D341Med (cell line): ENCODE data around the gene PXDN.

Experiments used
- DNase-seq: peaks from one replicate; pipeline ENCODE4 v3.0.0; 2012; ENCODE audit warnings: low spot score

PXDN gene

DNA sequence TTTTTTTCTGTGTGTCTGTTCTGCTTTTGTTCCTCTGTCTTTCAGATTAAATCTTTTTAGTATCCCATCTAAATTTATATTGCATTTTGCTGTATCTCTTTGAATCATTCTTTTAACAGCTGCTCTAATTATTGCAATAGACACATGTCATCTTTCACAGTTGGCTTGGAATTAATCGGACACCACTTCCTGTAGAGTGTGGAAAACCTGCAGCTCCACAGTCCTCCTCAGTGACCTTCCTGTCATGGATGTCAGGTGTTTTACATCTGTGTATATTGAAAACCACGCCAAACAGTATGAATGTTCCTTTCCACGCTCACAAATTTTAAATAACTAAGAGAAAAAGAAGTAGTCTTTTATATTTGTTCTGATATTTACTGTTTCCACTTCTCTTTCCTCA is 135.3 kb downstream of the PXDN start:
- no peak for DNase-seq

DNA sequence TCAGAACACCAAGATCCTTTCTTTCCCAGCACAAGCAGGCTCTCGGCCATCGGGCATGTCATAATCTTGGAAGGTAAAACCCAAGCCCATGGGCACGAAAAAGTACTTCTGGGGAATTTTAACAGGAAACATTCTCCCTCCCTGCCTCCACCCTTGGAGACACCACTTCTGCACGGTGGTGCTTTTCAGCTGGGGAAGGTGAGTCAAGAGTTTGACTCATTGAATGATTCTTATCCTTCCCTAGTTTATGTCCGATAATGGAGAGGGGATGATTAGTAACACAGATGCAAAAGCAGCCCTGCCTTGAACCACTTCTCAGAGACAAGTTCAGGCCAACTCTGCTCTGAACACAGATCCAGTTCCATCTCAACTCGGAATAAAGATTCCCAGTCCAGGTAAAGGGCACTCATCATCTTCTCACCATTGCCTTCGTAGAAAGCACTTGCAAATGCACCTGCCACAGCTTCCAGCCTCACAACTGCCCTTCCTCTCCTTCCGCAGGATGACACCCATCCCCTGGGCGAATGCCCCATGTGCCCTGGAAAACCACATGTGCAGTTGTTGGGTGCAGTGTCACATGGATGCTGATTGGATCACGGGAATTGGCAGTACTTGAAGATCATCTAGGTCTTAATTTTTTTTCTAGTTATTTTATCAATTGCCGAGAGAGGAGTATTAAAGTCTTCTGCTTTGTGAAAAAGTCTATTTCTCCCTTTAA is 136.2 kb downstream of the PXDN start:
- DNase-seq = no peak

DNA sequence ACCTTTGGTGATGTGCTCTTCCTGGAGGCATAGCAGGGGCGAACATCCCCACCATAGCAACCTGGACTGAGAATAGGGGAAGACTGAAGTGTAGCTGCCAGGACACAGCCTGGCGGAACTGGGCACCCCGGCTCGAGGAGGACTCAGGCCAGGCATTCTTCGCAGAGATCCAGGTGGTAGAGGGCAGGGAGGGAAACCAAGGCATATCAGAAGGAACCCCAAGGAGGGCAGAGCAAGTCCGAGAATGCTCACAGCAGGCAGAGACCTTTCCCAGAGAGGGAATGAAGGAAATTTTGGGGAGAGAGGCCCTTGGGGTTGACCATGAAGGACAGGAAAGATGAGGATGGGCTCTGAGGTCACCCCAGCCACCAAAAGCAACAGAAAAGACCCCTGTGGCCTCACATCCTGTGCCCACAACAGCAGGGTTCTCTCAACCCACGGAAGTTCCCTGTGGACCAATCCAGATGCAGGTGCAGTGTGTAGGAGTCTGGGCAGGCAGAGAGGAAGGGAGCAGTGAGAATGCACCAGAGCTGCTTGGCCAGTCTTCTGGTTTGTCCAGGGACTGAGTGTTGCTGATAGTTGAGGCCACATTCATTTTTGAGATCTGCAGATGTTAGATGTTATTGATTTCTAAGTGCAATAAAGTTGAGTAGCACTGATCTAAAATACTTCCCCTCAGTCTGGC is 136.9 kb downstream of the PXDN start:
- DNase-seq = no peak

DNA sequence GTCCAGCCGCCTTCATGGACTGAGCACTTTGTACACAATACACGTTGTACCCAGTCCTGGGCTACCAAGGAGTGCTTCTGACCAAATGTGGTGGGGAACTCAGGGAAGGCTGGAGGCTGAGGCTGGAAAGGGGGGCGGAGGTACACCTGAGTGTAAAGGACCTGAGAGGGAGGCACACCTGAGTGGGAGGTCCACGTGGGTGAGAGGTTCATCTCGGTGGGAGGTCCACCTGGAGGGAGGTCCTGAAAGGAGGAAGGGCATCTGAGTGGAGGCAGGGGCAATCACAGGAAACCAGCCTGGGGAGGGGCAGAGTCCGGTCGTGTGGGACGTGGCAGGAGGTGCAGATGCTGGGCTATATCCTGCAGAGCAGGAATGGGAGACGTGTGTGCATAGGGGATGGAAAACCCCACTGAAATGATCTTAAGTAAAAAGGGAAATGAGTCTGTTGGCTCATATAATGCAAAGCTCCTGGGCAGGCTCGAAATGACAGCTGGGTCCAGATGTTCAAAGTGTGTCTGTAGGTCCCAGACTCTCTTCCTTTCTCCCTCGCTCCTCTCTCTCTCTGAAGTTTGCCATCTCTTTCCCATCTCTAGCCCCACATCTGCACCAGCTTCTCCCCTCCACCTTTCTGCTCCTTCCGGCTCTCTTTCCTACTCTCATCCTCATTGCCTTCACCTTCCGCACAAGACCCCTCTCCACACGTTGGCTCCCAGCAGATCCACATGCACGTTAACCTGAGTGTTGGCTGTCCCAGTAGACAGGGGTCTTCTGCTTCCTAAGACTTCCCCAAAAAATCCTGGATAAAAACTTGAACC is 137.7 kb downstream of the PXDN start:
- no peak for DNase-seq

GRCh38 chr2:1606046-1606400 is 138.3 kb downstream of the PXDN start:
- no peak for DNase-seq

DNA sequence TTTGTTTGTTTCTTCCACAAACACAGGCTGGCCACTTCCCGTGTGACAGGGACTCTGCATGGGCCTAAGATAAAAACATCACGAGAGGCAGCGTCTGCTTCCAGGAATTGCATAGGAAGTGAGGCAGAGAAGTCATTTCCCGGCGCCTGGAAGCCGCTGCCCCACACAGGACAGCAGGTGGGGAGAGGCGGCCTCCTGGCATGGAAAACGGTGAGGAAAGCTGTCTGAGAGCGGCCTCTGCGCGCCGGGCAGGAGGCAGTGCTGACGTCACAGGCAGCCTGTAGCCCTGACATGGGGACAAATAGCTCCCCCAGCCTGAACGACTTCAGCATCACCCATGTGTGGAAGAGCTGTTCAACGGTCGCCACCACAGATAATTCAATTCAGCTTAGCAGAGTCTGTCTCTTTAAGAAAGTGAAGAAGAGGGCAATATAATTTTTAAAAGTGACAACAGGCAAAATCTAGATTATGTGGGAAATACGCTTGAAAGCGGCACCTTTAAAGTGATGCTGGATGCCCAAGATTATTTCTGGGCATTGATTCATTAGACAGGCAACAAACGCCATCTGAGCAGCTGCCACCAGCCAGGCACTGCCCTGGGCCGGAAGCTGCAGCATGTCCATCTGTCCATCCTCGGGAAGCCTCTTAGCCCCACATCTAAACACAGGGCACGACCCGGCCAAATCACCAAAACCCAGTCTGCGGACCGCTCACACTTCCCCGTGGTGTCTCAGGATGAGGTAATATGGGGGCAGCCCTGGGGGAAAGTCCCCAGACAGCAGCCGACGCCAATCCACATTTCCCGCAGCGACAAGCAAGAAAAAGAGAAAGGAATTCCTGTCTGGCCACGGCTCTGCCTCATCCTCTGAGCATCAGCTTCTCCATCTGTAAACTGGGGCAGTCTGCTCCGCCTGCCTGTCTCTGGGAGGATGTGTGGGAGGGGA is 138.9 kb downstream of the PXDN start:
- no peak for DNase-seq

DNA sequence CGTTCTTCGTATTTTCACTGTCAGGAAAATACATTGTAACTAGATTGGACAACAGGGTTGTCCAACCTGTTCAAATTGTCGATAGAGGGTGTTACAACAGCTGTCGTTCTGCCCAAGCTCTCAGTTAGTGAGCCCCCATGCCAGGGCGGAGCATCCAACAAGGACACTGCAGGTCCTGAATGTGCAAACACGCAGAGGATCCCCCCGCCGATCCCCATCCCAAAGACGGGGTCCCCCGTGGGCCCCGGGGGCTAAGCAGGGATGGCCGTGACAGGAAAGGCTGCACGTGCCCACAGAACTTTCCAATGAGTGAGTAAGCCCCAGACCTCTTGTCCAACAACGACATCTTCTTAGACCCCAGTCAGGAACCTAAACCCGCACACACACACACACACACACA is 140.8 kb downstream of the PXDN start:
- DNase-seq = no peak

DNA sequence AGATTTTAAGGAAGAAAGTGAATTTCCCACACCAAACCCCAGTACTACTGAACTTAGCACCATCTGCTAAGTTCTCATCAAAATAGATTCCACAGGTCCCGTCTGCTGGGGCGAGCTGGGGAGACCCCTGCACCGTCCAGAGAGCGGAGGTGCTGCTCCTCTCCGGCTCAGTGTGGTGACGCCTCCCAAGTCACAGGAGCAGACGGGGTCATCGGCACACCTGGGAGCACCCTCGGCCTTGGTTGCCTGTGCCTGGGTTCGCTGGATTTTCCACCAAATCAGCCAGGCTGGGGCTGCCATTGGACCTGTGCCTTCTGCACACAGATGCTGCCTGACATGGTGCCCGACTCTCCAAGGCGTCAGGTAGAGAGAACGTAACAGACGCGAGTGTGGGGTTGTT is 141.3 kb downstream of the PXDN start:
- DNase-seq = no peak

DNA sequence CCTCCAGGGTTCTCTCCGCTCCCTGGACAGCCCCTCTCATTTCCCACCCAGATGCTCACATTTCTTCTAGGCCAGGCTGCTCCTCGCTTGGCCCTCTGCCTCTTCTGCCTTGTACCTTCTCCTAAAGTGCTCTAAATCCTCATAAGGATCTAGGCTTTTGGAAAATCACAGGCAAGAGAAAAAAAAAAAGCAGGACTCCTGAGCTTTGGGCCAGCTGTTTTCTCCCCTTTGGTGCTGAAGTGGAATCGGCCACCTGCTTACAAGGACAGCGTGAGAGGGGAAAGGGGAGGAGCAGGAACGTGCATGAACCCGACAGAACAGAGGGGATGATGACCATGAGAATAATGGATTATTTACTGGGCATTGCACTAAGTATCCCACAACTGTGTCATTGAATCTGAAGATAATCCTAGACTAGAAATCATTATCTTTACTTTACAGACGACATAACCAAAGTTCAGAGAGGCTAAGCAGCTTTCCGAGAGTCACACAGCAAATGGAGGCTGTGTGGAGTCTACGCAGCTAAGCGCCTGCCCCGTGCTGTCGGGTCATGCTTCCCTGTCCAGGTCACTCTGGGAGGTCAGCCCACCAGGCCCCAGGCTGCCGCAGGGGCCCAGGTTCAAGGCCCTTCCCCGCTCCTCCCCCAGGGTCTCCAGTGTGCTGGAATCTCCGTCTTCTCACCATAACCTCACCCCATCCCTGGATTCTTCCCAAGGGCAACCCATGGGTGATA is 141.9 kb downstream of the PXDN start:
- DNase-seq = no peak

DNA sequence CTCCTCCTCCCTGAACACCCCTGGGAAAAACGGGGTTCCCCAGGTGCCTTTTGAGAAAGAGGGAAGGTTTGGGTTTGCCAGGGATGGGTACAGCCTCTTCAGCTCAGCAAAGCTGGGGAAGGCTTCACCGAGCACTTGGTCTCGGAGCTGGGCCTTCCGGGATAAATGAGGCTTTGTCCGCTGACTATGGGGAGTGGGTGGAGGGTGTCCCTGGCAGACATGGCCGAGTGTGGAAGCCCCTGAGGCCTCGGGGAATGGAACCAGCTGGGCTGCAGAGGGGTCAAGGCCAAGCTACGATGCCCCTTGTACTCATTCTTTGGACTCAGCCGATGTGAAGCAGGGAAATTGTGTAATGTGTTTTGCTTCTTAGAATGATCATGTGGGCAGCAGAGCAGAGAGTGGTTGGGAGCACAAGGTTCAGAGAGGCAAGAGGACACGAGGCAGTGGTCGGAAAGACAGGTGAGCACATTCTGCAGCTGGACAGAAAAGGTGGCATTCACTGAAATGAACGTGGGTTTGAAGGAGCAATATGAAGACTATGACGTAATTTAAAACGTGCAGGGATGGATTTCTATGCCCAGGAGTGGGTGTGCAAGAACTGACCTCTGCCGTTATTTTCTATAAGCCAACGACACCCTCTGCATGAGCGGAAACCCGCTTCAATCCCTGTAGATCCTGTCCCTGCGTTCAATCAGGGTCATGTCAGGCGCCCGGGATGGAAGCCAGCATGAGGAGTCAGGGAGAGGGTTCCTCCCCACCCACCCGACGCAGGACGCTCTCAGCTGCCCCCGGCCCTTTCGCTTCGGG is 142.6 kb downstream of the PXDN start:
- no peak for DNase-seq

GRCh38 chr2:1601067-1601412 is 143.3 kb downstream of the PXDN start:
- DNase-seq = no peak

- DNase-seq = no peak
Measured at GRCh38 chr2:1600191-1601066, 143.9 kb downstream of the PXDN start.

GRCh38 chr2:1599301-1600085 is 144.8 kb downstream of the PXDN start:
- DNase-seq = no peak

GRCh38 chr2:1598800-1599199 is 145.5 kb downstream of the PXDN start:
- no peak for DNase-seq

- no peak for DNase-seq
Measured at GRCh38 chr2:1598041-1598710, 146.1 kb downstream of the PXDN start.

GRCh38 chr2:1595274-1595673 is 149.0 kb downstream of the PXDN start:
- DNase-seq = no peak

- no peak for DNase-seq
Measured at GRCh38 chr2:1594373-1595171, 149.7 kb downstream of the PXDN start.

- DNase-seq = no peak
Measured at GRCh38 chr2:1594123-1594372, 150.3 kb downstream of the PXDN start.
